ENCODE results near the gene SFMBT2. TPM values are rescaled to one million over a fixed set of nuclear protein-coding genes. Genes with fewer than 3 reads are reported as not detected.

Gene SFMBT2
- total and polyA plus RNA-seq, 10 of the 15 experiments (the other 5 are each of a cell fraction or from before 2014, with no cell fraction given) = 2.8 to 29.6 (median 15.1) TPM

DNA sequence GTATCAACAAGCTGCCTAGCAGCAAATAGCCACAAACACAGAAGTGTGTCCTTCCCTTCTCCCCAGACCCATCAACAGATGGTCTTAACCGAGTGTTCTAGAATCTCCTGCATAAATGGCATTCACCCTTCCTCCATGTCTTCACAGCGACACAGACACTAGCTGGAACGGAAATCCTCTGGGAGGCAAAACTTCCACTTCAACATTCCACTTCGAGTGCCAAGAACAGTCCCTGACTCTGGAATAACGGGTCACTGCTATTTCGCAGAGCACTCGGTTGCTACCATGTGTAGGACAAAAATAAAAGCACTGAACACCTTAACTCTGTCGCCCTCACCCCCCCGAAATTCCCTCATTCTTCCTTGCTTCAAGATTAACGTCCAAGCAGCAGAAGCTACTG, 65.1 kb downstream of the SFMBT2 start:
- intact Hi-C loops (cut with micrococcal nuclease; ENCODE audit: unreplicated experiment) (no loop called here), in situ Hi-C loops (cut with MboI) (no loop called here)
- Histone ChIP-seq H3K4me1 (ENCODE audit: control insufficient read depth, insufficient read depth, low read length) (no peaks in the 10 kb centered on the region), H3K27ac (ENCODE audit: control insufficient read depth, insufficient read depth) (no peak overlapping the region), H3K79me2 (ENCODE audit: control insufficient read depth, insufficient read depth, low read length) (peaks cover 9% of the 10 kb centered on the region), H3K27me3 (replicated peaks in 1 of 2; ENCODE audit: control insufficient read depth in 2 of 2, insufficient read depth in 2 of 2, low read length in 1 of 2) (no peaks in the 10 kb centered on the region), H3K4me2 (ENCODE audit: control insufficient read depth, insufficient read depth) (no peak overlapping the region), H4K20me1 (ENCODE audit: control insufficient read depth, insufficient read depth) (no peaks in the 10 kb centered on the region), H3K9ac (ENCODE audit: control insufficient read depth, insufficient read depth, low read length) (no peak overlapping the region), H3K36me3 (ENCODE audit: control insufficient read depth in 2 of 2, insufficient read depth in 2 of 2, low read length in 1 of 2) (peaks cover 8 to 15% of the 10 kb centered on the region in 2 experiments; a peak in 3 of 4 replicates), H2AFZ (ENCODE audit: control insufficient read depth, low read depth, low read length) (no peak overlapping the region), H3K9me3 (replicated peaks; ENCODE audit: control insufficient read depth, insufficient read depth, low read length) (no peaks in the 10 kb centered on the region; the same call in 2 of the 3 replicates), H3K4me3 (no peak overlapping the region)
- 89% methylated on average over 10 of the region's 10 CpGs for WGBS (ENCODE audit: insufficient coverage, insufficient replicate concordance, low lambda C conversion rate, missing lambda C conversion rate)
- POLR2A ChIA-PET = no interaction called here
- CTCF ChIA-PET = no interaction called here
- no TSS peak for BruUV-seq (replicated peaks)
- ATAC-seq (no peak), DNase-seq (ENCODE audit: low read depth, low spot score) (no peak), FAIRE-seq (no peak)
- SMC1A ChIA-PET (ENCODE audit: uncharacterized antibody, unreplicated experiment) = interaction anchor here (0.7 kb wide), 1 partner anchor 119 kb away, joined by 3 read pairs; no protein-coding TSS in a partner anchor
- TF ChIP-seq BCL11A (IDR thresholded peaks at IDR 0.05; ENCODE audit: low read depth, low read length) (no peak), ZSCAN29 (IDR thresholded peaks at IDR 0.05) (no peak), CHD1 (IDR thresholded peaks at IDR 0.05; ENCODE audit: low read depth, low read length) (no peak), SUPT20H (IDR thresholded peaks at IDR 0.05; ENCODE audit: borderline replicate concordance, control insufficient read depth, low read depth, low read length) (no peak), ZNF217 (IDR thresholded peaks at IDR 0.05) (no peak), SP1 (IDR thresholded peaks at IDR 0.05; ENCODE audit: low read depth, low read length) (no peak), EZH2 (IDR thresholded peaks at IDR 0.05; ENCODE audit: borderline replicate concordance, control insufficient read depth, low read depth, low read length) (no peak)
- TF ChIP-seq, protein P1, sequence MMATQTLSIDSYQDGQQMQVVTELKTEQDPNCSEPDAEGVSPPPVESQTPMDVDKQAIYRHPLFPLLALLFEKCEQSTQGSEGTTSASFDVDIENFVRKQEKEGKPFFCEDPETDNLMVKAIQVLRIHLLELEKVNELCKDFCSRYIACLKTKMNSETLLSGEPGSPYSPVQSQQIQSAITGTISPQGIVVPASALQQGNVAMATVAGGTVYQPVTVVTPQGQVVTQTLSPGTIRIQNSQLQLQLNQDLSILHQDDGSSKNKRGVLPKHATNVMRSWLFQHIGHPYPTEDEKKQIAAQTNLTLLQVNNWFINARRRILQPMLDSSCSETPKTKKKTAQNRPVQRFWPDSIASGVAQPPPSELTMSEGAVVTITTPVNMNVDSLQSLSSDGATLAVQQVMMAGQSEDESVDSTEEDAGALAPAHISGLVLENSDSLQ (IDR thresholded peaks at IDR 0.05) = no peak
- TF ChIP-seq, protein P2, sequence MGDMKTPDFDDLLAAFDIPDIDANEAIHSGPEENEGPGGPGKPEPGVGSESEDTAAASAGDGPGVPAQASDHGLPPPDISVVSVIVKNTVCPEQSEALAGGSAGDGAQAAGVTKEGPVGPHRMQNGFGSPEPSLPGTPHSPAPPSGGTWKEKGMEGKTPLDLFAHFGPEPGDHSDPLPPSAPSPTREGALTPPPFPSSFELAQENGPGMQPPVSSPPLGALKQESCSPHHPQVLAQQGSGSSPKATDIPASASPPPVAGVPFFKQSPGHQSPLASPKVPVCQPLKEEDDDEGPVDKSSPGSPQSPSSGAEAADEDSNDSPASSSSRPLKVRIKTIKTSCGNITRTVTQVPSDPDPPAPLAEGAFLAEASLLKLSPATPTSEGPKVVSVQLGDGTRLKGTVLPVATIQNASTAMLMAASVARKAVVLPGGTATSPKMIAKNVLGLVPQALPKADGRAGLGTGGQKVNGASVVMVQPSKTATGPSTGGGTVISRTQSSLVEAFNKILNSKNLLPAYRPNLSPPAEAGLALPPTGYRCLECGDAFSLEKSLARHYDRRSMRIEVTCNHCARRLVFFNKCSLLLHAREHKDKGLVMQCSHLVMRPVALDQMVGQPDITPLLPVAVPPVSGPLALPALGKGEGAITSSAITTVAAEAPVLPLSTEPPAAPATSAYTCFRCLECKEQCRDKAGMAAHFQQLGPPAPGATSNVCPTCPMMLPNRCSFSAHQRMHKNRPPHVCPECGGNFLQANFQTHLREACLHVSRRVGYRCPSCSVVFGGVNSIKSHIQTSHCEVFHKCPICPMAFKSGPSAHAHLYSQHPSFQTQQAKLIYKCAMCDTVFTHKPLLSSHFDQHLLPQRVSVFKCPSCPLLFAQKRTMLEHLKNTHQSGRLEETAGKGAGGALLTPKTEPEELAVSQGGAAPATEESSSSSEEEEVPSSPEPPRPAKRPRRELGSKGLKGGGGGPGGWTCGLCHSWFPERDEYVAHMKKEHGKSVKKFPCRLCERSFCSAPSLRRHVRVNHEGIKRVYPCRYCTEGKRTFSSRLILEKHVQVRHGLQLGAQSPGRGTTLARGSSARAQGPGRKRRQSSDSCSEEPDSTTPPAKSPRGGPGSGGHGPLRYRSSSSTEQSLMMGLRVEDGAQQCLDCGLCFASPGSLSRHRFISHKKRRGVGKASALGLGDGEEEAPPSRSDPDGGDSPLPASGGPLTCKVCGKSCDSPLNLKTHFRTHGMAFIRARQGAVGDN (IDR thresholded peaks at IDR 0.05) = no peak
- RAD21 ChIA-PET (ENCODE audit: unreplicated experiment) = no interaction called here
